Activated naive CD4-positive, alpha-beta T cell treated with Interleukin-2 at 50 U/mL for 16 hours (primary cell): ENCODE data around the gene ANKRD11.
"Not testable (repeated sequence)": the region's sequence is repeated elsewhere in the genome, so short reads cannot be mapped to it uniquely, and the experiment has no call there.

Experiments used
- DNase-seq: peaks from one replicate; pipeline ENCODE4 v3.0.0-alpha.2; 2020

The ANKRD11 gene

DNA sequence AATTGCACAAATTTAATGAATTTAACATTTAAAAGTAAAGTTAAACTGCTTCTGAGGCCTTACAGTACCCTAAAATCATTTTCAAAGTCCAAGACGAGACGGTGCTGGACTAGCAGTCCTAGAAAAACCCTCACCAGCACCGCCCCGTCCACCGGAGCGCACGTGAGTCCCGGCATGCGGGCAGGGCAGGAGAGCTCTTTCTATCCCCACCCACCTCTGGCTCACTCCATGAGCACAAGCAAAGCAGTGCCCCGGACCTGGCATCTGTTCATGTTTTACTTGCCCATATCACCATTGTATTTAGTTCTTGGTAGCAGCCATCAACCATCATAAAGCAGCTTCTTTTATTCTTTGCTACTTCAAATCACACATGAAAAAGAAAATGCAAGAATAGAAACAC, 41.7 kb downstream of the ANKRD11 start:
- no peak for DNase-seq

DNA sequence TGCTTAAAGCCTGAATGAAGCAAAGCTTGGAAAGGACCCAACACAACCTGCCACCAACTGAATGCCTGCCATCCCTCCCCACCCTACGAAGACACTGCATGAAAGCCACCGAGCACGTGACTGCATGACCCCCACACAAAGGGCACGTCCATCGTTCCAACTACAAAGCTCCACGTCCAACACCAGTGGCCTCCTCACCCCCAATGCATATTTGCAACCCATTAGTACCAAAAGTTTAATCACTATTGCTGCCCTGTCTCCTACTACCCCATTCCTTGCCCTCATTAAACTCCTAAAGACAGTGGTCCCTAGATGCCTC, 43.4 kb downstream of the ANKRD11 start:
- DNase-seq: no peak

DNA sequence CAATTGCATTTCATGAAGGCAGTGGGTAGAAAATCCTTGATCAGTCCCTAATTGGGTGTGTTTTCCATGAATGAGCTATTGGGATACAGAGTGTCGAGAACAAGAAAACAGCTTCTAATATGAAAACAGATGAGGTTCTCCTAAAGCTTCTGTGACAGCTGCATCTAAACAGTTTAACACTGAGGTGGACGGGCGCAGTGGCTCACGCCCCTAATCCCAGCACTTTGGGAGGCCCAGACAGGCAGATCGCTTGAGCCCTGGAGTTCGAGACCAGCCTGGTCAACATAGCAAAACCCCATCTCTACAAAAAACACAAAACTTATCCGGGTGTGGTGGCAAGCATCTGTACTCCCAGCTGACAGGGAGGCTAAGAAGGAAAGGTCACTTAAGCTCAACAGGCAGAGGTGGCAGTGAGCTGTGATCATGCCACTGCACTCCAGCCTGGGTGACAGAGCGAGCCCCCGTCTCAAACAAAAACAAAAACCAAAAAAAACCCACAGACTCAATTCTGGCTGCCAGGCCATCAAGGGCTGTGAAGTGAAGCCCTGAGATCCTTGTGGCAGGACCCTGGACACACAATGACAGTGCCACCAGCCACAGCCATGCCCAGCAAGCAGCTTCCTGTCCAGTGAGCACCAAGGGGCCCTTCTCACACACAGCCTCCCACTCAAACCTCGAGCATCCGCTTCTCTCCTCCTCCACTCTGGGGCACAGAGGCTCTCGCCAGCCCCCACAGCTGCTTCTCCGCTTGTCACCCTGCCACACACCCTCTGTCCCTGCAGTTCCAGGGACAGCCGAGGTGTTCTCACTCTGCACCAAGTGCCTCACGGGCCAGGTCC, 44.0 kb downstream of the ANKRD11 start:
- DNase-seq: peak; percentile 32

DNA sequence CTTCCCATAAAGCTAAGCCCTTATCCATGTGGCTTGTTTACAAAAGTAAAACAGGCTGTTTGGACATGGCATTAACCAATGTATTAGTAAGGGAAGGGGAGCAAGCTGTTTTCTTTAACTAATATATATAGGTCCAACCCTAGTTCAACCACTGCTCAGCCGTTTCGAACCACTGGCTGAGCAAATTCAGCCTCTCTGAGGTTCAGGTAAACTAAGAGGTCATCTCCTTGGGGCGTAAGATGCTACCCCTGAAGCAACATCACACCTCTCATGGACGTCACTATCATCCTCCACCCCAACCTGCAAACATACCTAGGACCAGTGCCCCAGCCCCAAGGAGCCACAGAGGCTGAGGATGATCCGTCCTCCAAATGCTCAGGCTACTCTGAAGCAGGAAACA, 45.2 kb downstream of the ANKRD11 start:
- DNase-seq: no peak

DNA sequence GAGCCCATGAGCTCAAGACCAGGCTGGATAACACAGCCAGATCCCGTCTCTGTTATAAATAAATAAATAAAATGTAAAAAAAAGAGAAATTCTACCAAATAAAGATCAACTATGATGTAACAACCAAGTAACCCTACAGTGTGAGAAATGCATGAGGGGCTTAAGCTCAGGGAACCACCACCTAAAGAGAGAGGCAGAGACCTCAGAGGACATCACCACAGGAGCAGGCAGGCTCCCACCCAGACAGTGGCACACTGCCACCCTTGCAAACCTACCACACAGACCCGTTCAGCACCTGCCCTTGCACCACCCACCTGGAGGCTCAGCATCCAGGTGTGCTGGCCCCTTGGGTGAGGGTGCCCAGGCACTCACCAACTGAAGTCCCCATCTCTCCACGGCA, 45.6 kb downstream of the ANKRD11 start:
- no peak for DNase-seq

DNA sequence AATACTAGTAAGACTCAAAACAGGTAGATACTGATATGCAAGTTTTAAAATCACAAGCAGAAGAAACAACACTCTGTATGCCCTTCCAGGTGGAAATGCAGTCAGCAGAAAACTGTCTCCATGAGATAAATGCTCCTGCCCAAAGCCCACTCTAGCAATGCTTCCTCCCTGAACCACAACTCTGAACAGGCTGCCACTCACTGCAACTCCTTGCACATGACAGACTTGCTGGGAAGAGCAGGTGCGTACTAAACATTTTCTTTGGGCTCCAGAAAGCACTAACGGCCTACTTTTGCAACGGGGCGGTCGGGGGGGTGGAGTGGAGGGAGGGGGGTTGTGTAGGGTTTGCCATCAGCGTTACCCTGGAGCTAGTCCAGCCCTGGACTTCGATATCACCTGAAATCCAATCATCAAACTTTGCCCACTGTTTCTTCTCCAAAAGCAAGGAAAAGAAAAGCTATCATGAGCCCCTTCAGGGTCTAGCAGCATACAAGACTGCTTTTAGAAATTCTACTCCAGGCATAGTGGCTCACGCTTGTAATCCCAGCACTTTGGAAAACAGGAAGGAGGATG, 46.1 kb downstream of the ANKRD11 start:
- DNase-seq: no peak

DNA sequence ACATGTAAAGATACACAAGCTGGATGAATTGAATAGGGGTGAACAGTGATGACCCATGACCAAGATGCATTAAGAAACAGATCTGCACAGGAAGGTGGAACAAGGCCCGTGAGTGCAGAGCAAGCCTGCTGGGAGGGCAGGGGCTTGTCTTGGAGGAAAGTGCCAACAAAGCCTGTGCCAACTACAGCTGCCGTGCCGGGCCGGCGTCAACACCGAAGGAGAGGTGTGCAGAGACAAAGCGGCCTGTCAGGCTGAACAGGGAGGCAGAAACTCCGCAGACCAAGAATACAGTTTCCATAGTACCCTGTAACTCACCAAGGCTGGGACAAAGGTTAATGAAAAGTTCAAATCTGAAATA, 46.7 kb downstream of the ANKRD11 start:
- no peak for DNase-seq

DNA sequence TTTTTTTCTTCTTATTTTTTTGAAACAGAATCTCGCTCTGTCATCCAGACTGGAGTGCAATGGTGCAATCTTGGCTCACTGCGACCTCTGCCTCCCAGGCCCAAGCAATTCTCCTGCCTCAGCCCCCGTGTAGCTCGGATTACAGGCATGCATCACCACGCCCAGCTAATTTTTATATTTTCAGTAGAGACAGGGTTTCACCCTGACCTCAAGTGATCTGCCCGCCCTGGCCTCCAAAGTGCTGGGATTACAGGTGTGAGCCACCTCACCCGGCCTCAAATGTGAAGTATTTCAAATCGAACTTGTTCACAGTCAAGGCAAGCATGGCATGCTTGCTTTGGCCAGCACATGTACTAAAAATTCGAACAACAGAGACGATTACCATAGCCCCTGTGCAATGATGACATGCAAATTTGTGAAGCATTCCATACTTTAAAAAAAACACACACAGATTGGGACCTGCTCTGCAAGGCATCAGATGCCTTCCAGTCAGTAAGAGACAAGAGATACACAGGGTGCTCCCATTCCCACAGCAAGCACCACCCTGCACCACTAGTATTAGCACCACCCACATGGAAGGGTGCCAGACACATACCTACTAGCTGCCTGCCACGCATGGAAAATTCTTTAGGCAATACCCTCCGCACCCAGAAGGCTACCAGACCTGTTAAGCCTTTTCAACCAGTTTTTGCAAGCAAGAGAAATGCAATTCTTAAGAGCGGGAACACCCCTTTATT, 47.2 kb downstream of the ANKRD11 start:
- no peak for DNase-seq

DNA sequence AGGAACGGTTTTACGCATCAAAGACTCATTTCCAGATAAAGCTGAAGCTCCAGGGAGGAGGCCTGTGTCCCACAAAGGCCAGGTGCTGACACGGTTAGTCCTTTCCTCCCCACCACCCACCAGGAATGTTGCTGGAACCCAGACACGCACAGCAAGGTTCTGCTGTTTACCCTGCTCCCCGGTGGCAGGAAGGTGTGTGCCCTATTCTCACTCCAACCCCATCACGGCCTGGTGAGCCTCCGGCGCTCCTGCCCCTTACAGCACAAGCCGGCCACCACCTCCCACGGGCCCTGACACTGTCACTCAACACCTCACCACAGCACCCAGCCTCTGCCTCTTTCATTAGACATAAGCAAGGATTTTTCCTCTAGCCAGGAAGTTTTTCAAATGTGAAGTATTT, 47.8 kb downstream of the ANKRD11 start:
- DNase-seq: no peak

DNA sequence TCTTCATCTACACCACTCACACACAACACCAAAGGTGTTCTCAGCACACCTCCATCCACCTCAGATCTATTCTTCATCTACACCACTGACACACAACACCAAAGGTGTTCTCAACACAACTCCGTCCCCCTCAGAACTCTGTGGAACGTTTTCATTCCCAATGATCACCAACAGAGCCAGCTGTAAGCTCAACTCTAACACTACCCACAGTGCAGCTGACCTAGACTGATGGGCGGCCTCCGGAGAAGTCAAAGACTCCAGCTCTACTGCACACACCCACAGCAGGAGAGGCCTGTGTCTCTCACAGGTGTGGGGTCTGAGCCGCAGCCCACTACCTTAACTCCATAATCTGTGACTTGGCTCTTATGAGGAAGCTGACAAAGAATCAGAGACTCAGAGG, 50.7 kb downstream of the ANKRD11 start:
- DNase-seq: no peak

DNA sequence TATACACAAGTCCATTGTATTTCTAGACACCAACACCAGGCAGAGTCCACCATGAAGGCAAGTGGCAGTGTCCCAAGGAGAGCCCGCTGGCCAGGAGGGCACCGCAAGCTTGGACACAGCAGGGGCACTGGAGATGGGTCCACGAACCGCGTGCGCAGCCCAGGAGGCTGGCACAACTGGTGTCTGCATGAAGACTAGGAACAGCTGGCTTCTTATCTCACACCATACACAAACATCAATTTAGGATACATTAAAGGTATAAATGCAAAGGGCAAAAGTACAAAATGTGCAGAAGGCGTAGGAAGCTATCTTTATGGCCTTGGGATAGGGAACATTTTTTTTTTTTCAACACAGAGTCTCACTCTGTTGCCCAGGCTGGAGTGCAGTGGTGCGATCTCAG, 52.4 kb downstream of the ANKRD11 start:
- no peak for DNase-seq

DNA sequence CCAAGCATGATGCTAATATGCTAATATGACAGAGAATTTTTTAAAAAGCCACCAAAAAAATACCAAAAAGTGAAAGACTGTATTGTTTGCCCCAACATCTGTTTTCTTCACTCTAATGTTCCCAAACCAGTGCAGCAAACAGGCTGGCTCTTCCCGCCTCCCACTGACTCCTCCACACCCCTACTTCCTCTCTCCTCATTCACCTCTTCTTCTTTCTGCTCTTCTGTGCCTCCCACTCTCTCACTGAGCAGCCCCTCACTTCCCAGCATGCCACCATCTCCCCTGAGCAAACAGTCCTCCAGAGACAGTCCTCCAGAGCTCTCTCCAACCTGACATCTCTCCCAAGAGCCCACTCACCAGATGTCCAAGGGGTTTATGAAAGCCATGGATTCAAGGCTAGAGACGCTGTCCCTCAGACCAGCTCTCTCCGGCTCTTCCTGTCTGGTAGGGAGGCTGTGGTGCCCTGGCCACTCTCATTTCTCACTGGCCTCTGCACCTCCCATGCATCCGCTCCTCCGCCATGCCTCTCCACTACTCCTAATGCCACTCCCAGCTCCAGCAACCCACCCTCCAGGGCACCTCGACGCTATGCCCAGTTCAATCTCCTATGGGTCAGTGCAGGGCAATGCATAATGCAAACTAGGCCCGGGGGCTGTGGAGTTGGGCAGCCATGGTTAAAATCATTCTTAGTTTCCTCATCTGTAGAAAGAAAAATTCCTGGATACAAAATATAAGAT, 52.9 kb downstream of the ANKRD11 start:
- DNase-seq: no peak

DNA sequence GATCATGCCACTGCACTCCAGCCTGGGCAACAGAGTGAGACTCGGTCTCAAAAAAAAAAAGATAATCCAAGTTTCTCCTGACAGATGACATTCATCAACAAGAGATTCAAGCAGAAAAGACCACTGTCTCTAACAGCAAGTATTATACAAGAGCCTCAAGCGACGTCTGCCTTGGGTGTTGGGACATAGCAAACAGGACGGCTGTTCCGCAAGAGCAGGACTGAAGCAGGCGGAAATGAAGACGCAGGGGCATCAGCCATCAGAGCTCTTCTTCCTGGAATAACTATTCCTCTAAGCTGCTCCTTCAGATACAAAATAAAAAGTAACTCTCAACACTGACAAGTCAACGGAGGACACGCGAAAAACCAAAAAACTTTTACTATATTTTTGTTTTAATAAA, 54.0 kb downstream of the ANKRD11 start:
- no peak for DNase-seq

DNA sequence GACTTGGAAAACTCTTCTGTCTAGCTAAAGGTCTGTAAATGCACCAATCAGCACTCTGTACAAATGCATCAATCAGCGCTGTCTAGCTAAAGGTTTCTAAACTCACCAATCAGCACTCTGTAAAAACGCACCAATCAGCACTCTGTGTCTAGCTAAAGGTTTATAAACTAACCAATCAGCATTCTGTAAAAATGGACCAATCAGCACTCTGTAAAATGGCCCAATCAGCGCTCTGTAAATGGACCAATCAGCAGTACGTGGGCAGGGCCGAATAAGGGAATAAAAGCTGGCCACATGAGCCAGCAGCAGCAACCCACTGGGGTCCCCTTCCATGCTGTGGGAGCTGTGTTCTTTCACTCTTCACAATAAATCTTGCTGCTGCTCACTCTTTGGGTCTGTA, 55.3 kb downstream of the ANKRD11 start:
- DNase-seq: not testable (repeated sequence)

DNA sequence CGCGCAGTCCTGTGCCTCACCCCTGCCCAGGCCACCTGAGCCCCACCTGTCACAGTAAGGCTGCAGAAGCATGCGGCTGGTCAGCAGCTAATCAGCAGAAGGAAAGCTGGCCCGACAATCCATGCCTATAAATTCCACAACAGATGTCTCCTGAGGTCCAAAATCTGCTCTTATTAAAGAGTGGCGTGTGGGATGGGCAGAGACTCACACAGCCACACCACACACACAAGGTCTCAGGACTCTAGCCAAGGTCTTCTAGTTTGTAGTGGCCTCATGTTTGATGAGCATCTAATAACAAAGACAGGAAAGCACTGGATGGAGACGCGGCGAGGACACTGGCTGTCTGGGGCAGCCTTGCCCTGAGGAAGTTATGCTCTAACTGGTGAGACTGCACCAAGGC, 55.9 kb downstream of the ANKRD11 start:
- no peak for DNase-seq

DNA sequence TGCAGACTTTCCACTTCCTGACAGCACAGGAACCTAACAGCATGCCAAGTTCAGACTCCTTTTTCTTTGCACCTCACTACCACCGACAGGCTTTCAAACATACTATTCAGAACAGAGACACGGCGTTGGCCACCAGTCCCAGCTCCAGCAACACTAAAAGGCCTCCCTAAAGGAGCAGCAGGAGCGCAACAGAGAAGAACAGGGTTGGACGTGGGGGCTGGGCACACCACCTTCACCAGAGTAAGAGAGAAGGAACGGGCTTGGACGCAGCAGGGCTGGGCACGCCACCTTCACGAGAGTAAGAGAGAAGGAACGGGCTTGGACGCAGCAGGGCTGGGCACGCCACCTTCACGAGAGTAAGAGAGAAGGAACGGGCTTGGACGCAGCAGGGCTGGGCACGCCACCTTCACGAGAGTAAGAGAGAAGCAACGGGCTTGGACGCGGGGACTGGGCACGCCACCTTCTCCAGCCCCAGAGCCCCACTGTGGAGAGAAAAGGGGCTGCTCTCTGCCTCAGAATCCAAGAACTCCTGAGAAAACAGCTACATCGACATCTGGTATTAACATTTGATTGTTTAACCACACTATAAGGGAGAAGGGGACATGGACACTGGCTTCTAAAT, 56.9 kb downstream of the ANKRD11 start:
- DNase-seq: not testable (repeated sequence)

DNA sequence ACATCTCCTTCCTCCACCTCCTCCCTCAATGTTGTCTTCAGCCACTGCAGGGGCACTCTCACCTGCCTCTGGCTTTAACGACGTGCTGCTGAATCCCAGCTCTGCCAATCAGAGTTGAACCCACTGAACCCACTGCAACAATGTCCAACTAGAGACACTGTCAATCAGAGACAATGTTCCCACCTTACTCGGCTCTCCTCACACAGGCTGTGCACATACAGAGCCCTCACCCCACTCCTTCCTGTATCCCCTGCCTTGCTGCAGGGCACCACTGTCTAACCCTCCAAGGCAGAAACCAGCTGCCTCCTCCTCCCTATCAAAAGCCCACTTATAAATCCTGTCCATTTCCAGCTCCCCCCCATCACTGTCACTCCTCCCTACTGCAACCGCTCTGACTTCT, 58.7 kb downstream of the ANKRD11 start:
- DNase-seq: no peak

DNA sequence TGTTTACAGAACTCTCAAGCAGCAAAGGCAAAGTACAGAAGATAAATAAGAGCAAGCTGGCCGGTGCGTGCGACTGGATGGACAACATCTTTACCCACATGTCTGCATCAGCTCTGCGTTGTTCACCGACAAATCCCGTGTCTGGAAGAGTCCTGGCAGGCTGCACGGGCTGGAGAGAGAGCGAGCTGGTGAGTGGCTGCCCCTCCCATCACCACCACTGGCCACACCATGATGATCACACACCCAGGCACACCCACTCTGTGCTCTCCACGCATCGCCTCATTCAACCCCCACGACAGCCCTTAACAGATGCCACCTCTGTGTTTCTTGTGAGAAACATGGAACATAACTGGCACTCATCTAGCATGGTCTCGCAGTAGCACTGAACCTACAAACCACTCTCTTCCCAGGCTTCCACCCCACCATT, 59.2 kb downstream of the ANKRD11 start:
- no peak for DNase-seq

DNA sequence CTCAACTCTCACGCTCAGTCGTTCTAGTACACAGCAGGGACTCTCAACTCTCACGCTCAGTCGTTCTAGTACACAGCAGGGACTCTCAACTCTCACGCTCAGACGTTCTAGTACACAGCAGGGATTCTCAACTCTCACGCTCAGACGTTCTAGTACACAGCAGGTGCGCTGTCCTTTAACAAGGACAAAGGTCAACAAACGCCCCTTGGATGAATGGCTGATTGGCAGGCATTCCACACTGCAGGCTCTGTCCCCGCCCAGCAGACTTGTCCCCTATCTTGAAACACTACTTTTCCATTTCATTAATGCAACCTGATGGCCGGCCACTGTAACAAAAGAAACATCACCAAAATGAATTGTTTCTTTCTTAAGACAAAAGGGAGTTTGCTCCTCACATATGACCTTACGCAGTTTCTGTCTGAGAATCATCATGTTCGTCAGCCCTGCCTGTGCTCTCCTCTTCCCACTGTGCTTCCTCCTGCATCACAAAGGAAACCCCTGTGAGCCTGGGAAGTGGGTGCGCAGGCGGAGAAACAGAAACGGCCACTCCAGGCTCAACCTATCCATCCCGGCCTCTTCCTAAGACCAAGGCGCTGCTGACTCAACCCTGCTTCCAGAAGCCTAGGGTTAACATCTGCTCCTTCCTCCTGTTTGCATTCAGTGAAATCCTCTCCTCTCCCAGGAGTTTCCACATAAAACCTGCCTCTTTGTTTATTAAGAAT, 59.8 kb downstream of the ANKRD11 start:
- DNase-seq: no peak

DNA sequence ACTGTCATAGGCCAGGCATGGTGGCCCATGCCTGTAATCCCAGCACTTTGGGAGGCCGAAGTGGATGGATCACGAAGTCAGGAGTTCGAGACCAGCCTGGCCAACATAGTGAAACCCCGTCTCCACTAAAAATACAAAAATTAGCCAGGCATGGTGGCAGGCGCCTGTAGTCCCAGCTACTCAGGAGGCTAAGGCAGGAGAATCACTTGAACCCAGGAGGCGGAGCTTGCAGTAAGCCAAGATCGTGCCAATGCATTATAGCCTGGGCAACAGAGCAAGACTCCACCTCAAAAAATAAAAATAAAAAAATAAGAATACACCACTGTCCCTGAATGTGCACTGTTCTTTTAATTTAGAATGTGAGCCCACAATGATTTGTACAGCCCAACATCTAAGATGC, 61.8 kb downstream of the ANKRD11 start:
- DNase-seq: not testable (repeated sequence)

DNA sequence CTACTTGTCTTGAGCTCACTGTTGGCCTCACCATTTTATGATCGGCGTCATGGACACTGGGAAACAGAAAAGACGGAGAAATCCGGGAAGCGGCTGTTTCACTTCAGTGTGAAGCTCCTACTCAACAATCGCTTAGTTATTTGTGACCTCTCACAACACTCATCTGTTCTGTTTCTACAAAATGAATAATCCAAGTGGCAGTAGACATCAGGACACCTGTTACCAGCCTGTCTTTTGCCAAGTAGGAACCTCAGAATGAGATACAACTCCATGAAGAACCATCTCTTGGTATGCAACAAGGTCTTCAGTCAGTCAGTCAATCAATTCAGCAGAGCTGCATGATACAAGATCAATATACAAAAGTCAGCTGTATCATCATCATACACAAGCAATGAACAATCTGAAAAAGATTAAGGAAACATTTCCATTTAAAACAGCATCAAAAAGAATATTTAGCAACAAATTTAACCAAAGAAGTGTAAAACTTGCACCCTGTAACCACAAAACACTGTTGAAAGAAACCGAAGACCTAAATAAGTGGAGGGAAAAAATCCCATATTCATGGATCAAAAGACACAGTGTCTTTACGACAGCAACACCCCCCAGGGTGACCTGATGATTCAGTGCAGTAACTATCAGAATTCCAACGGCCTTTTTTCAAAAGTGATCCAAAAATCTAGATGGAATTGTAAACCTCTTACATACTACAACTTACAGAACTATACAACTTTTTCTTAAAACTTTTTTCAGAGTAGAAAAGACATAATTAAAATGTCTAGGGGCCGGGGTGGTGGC, 63.4 kb downstream of the ANKRD11 start:
- DNase-seq: no peak

DNA sequence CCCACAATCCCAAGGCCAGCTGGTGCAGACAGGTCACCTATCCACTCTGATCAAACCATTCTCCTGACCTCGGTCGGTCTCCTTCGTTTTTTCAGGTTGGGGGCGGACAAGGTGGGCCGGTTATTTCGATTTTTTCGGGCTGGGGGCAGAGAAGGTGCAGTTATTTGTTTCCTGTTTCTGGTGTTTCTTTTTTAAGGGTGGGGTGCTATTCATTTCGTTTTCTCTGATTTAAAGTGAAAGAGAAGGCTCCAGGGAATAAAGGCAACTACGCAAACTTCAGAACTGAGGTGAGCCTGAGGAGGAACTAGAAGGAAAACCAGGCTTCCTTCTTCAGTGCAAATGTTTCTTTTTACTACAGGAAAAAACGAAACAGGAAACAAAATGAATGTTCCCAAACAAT, 64.8 kb downstream of the ANKRD11 start:
- DNase-seq: no peak
